H1 (cell line): Measurements from ENCODE around the gene ATP5ME.

Experiments
- CBX5 ChIP-seq: fragments of 300-800, 300-1000 bp; sonication (generic); IDR thresholded peaks from 2 replicates; pipeline ENCODE4 v1.7.1; 2016; ENCODE audit warnings: antibody characterized with exemption, low read length, low read depth
- FOSL1 ChIP-seq: IDR thresholded peaks from 2 replicates; pipeline ENCODE4 v1.6.1; 2011; ENCODE audit warnings: mild to moderate bottlenecking, low read depth, low read length, moderate library complexity; ENCODE audit not compliant: insufficient read depth
- JUND ChIP-seq: IDR thresholded peaks from 2 replicates; pipeline ENCODE4 v1.6.1; 2011; ENCODE audit warnings: mild to moderate bottlenecking, improper control_type of control experiment, low read length
- KDM1A ChIP-seq: fragments of 200-600, 300-600 bp; sonication (generic); IDR thresholded peaks from 2 replicates; pipeline ENCODE4 v1.7.1; 2016; ENCODE audit warnings: mild to moderate bottlenecking, low read length, borderline replicate concordance
- KDM5A ChIP-seq: fragments of 200-600 bp; IDR thresholded peaks from 2 replicates; pipeline ENCODE4 v1.7.1; 2012; ENCODE audit warnings: mild to moderate bottlenecking, low read length, inconsistent platforms, mixed read lengths
- NRF1 ChIP-seq: IDR thresholded peaks from 2 replicates; pipeline ENCODE4 v1.6.1; 2011; ENCODE audit warnings: mild to moderate bottlenecking, low read depth, low read length, improper control_type of control experiment
- POLR2A ChIP-seq, 2 experiments: IDR thresholded peaks; 1 replicate in 1 of 2; 2 replicates in 1 of 2; pipeline ENCODE4 v1.6.1; 2011; ENCODE audit warnings: low read depth in 2 of 2, low read length in 2 of 2, mild to moderate bottlenecking in 2 of 2; ENCODE audit errors: control extremely low read depth in 1 of 2
- RFX5 ChIP-seq: IDR thresholded peaks from 2 replicates; pipeline ENCODE4 v1.6.1; 2011; ENCODE audit warnings: low read depth, low read length, improper control_type of control experiment, borderline replicate concordance
- SP2 ChIP-seq: IDR thresholded peaks from 2 replicates; pipeline ENCODE4 v1.6.1; 2012; ENCODE audit warnings: mild to moderate bottlenecking, low read length, inconsistent platforms
- SRF ChIP-seq: IDR thresholded peaks from 2 replicates; pipeline ENCODE4 v1.6.1; 2011; ENCODE audit warnings: mild to moderate bottlenecking, low read depth, low read length, moderate library complexity
- SUZ12 ChIP-seq: fragments of 200-600 bp; sonication (generic); IDR thresholded peaks from 2 replicates; pipeline ENCODE4 v1.6.1; 2012; ENCODE audit warnings: mild to moderate bottlenecking, inconsistent platforms, low read length, moderate library complexity, mixed read lengths
- TF ChIP-seq, protein P1 (sequence below), 3 experiments: IDR thresholded peaks; 1 replicate in 2 of 3; 2 replicates in 1 of 3; pipeline versions ENCODE4 v1.5.1 to v1.6.1; 2011; ENCODE audit warnings: low read length in 3 of 3, mild to moderate bottlenecking in 3 of 3, inconsistent platforms in 2 of 3, low read depth in 1 of 3, moderate library complexity in 1 of 3; ENCODE audit not compliant: insufficient read depth in 1 of 3; ENCODE audit errors: control extremely low read depth in 1 of 3

- no peak for TF ChIP-seq NRF1
- no peak for TF ChIP-seq CBX5
- TF ChIP-seq FOSL1 = no peak
- no peak for TF ChIP-seq KDM5A
- TF ChIP-seq, protein P1, sequence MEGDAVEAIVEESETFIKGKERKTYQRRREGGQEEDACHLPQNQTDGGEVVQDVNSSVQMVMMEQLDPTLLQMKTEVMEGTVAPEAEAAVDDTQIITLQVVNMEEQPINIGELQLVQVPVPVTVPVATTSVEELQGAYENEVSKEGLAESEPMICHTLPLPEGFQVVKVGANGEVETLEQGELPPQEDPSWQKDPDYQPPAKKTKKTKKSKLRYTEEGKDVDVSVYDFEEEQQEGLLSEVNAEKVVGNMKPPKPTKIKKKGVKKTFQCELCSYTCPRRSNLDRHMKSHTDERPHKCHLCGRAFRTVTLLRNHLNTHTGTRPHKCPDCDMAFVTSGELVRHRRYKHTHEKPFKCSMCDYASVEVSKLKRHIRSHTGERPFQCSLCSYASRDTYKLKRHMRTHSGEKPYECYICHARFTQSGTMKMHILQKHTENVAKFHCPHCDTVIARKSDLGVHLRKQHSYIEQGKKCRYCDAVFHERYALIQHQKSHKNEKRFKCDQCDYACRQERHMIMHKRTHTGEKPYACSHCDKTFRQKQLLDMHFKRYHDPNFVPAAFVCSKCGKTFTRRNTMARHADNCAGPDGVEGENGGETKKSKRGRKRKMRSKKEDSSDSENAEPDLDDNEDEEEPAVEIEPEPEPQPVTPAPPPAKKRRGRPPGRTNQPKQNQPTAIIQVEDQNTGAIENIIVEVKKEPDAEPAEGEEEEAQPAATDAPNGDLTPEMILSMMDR (IDR thresholded peaks at IDR 0.05; ENCODE audit: control extremely low read depth in 1 of 3, insufficient read depth in 1 of 3, low read depth in 1 of 3, low read length in 3 of 3) = no peak
- no peak for TF ChIP-seq SUZ12
- TF ChIP-seq SP2 = no peak
- TF ChIP-seq POLR2A (IDR thresholded peaks at IDR 0.05; ENCODE audit: control extremely low read depth in 1 of 2, low read depth in 2 of 2, low read length in 2 of 2) = no peak
- no peak for TF ChIP-seq KDM1A
- TF ChIP-seq JUND = no peak
- no peak for TF ChIP-seq SRF
- no peak for TF ChIP-seq RFX5
Observed at GRCh38 chr4:681736-682451, 7.8 kb upstream of the ATP5ME start.
